NK-92 (cell line): Measurements from ENCODE around the gene COQ5.
"Not testable (repeated sequence)": the region's sequence is repeated elsewhere in the genome, so short reads cannot be mapped to it uniquely, and the experiment has no call there.

ENCODE experiments used
- DNase-seq: peaks from one replicate; lab custom pipeline; 2025; ENCODE audit not compliant: unreplicated experiment; lab: John Stamatoyannopoulos, UW

COQ5 gene

GRCh38 chr12:120529641-120530417 is 871 bp upstream of the COQ5 start:
- no peak for DNase-seq

GRCh38 chr12:120522568-120522967 is 6.4 kb downstream of the COQ5 start:
- no peak for DNase-seq

GRCh38 chr12:120519324-120519723 is 9.6 kb downstream of the COQ5 start:
- DNase-seq, result not testable (repeated sequence)

- DNase-seq, result no peak
Observed at GRCh38 chr12:120515496-120515895, 13.5 kb downstream of the COQ5 start.

- DNase-seq, result no peak
Observed at GRCh38 chr12:120514002-120514401, 15.0 kb downstream of the COQ5 start.

GRCh38 chr12:120508537-120508936 is 20.4 kb downstream of the COQ5 start:
- no peak for DNase-seq

- DNase-seq, result no peak
Observed at GRCh38 chr12:120504587-120504986, 24.4 kb downstream of the COQ5 start.

- DNase-seq, result no peak
Observed at GRCh38 chr12:120500581-120500980, 28.4 kb downstream of the COQ5 start.

GRCh38 chr12:120498870-120499515 is 30.0 kb downstream of the COQ5 start:
- DNase-seq, result no peak

- no peak for DNase-seq
Observed at GRCh38 chr12:120497524-120498150, 31.3 kb downstream of the COQ5 start.

- DNase-seq, result no peak
Observed at GRCh38 chr12:120496413-120497340, 32.3 kb downstream of the COQ5 start.

- DNase-seq, result peak; percentile 86
Observed at GRCh38 chr12:120495731-120496412, 33.1 kb downstream of the COQ5 start, which contains the start of gene DYNLL1. DYNLL1 (plus strand) TSS chr12:120496113; CDS start chr12:120496422, 309 bp downstream.

- no peak for DNase-seq
Observed at GRCh38 chr12:120495186-120495730, 33.7 kb downstream of the COQ5 start.

- DNase-seq, result no peak
Observed at GRCh38 chr12:120490833-120491512, 38.0 kb downstream of the COQ5 start.

GRCh38 chr12:120490325-120490724 is 38.6 kb downstream of the COQ5 start:
- no peak for DNase-seq

- DNase-seq, result no peak
Observed at GRCh38 chr12:120489018-120489417, 39.9 kb downstream of the COQ5 start.

GRCh38 chr12:120488057-120488640 is 40.8 kb downstream of the COQ5 start:
- no peak for DNase-seq

- not testable (repeated sequence) for DNase-seq
Observed at GRCh38 chr12:120487552-120487951, 41.4 kb downstream of the COQ5 start.
